Aorta (tissue), 5 donors: Measurements from ENCODE around the gene GRIN3A. TPM values are rescaled to one million over a fixed set of nuclear protein-coding genes. Genes with fewer than 3 reads are reported as not detected.

Experiments used
- ATAC-seq: fragments of 200-7000 bp; cut with Tn5 transposase; one replicate; pipeline ENCODE4 v1.9.1; 2022; ENCODE audit warnings: moderate library complexity; ENCODE audit not compliant: low FRiP score
- DNase-seq, 2 donors: peaks; one replicate each; pipeline ENCODE4 v3.0.0-alpha.2; 2020
- H3K27ac ChIP-seq, 2 donors: one replicate each; pipeline ENCODE4 v1.5.1; 2013; ENCODE audit warnings: low read length in 2 of 2, mild to moderate bottlenecking in 2 of 2, moderate library complexity in 2 of 2, control low read depth in 1 of 2, inconsistent platforms in 1 of 2, low read depth in 1 of 2
- H3K27me3 ChIP-seq, 2 donors: one replicate each; pipeline ENCODE4 v1.6.1; 2013; ENCODE audit warnings: control low read depth in 1 of 2, low read length in 1 of 2, mild to moderate bottlenecking in 1 of 2, moderate library complexity in 1 of 2; ENCODE audit not compliant: insufficient read depth in 2 of 2, control insufficient read depth in 1 of 2
- H3K36me3 ChIP-seq, 2 donors: one replicate each; pipeline ENCODE4 v1.6.1; 2013; ENCODE audit warnings: control low read depth in 1 of 2, low read length in 1 of 2, mild to moderate bottlenecking in 1 of 2; ENCODE audit not compliant: insufficient read depth in 2 of 2, control insufficient read depth in 1 of 2
- H3K4me1 ChIP-seq, 2 donors: one replicate each; pipeline ENCODE4 v1.6.1; 2013; ENCODE audit warnings: low read length in 2 of 2, control low read depth in 1 of 2, mild to moderate bottlenecking in 1 of 2, moderate library complexity in 1 of 2; ENCODE audit not compliant: insufficient read depth in 2 of 2, control insufficient read depth in 1 of 2
- H3K4me3 ChIP-seq, 2 donors: one replicate each; pipeline ENCODE4 v1.5.1; 2013; ENCODE audit warnings: low read length in 2 of 2, control low read depth in 1 of 2, mild to moderate bottlenecking in 1 of 2
- H3K9me3 ChIP-seq: one replicate; pipeline ENCODE4 v1.6.1; 2013; ENCODE audit warnings: mild to moderate bottlenecking, low read length; ENCODE audit not compliant: control insufficient read depth
- WGBS, 2 donors: extraction: QIAGEN DNeasy Blood & Tissue Kit; methylation state at CpG; one replicate each; pipeline ENCODE4 v1.1.7; 2013; 5-methylcytosine and 5-hydroxymethylcytosine counted together
- intact Hi-C, 2 donors: fragments of 100-400 bp; cut with DNase I; formaldehyde crosslinking; loops; one replicate each; pipeline versions ENCODE4 v1.14.2 to v1.15.0; 2022
- polyA plus RNA-seq, 2 donors: library from polyadenylated mRNA; stranded (reverse); fragments of 200-250 nt; gene quantifications; one replicate each; pipeline ENCODE4 v1.2.3, GENCODE V29; 2013
- total RNA-seq, 2 donors: library from RNA; stranded (reverse); fragmentation: NEBNext Ultra II Directional; extraction: Animal tissue kit (Norgen Biotek cat#: 25700); gene quantifications; one replicate each; pipeline ENCODE4 v1.2.1, GENCODE V29; 2021
- donor health status: healthy with polysubstance abuse.
- donor health status: Bipolar disorder and iron deficiency.
- donor health status: DM: no; HTN: no; CAD: no.
- donor health status: DM: no; HTN: no; CAD: no.
- donor health status: DM: yes; HTN: yes; CAD: no.

GRIN3A gene
- total and polyA plus RNA-seq, 4 donors = 0.13 to 0.33 TPM; not detected in 2

- DNase-seq (no peak), ATAC-seq (no peak)
- WGBS, 2 donors = 49 to 59% methylated on average over 2 of the region's 2 CpGs
- no peaks in the 10 kb centered on the region for H3K9me3 ChIP-seq
- H3K27me3 ChIP-seq = no peaks in the 10 kb centered on the region
- no peaks in the 10 kb centered on the region for H3K36me3 ChIP-seq
- no peak overlapping the region for H3K27ac ChIP-seq
- H3K4me3 ChIP-seq = no peak overlapping the region
- no peaks in the 10 kb centered on the region for H3K4me1 ChIP-seq
- intact Hi-C loops = no loop called here
Measured at GRCh38 chr9:101664453-101664852, 74.0 kb downstream of the GRIN3A start.

GRCh38 chr9:101652601-101653175 is 85.8 kb downstream of the GRIN3A start:
- H3K4me1 ChIP-seq = no peaks in the 10 kb centered on the region
- intact Hi-C loops = no loop called here
- DNase-seq = no peak
- no peak for ATAC-seq
- H3K9me3 ChIP-seq = no peaks in the 10 kb centered on the region
- no peak overlapping the region for H3K27ac ChIP-seq
- no peaks in the 10 kb centered on the region for H3K36me3 ChIP-seq
- WGBS, 2 donors = 10 to 26% methylated on average over 2 of the region's 2 CpGs
- H3K4me3 ChIP-seq = no peak overlapping the region
- no peaks in the 10 kb centered on the region for H3K27me3 ChIP-seq

GRCh38 chr9:101650142-101650541 is 88.3 kb downstream of the GRIN3A start:
- ATAC-seq = no peak
- Histone ChIP-seq H3K4me1 (no peaks in the 10 kb centered on the region), H3K36me3 (no peaks in the 10 kb centered on the region), H3K4me3 (no peak overlapping the region), H3K9me3 (no peaks in the 10 kb centered on the region), H3K27me3 (no peaks in the 10 kb centered on the region), H3K27ac (no peak overlapping the region)
- 68 to 83% methylated on average over 1 of the region's 1 CpG for WGBS, 2 donors
- intact Hi-C loops = no loop called here
- no peak for DNase-seq

GRCh38 chr9:101648493-101648892 is 90.0 kb downstream of the GRIN3A start:
- Histone ChIP-seq H3K9me3 (no peaks in the 10 kb centered on the region), H3K36me3 (no peaks in the 10 kb centered on the region), H3K4me1 (no peaks in the 10 kb centered on the region), H3K27me3 (no peaks in the 10 kb centered on the region), H3K27ac (no peak overlapping the region), H3K4me3 (no peak overlapping the region)
- DNase-seq = no peak
- intact Hi-C loops = no loop called here
- WGBS, 2 donors = 88 to 90% methylated on average over 1 of the region's 1 CpG
- no peak for ATAC-seq

GRCh38 chr9:101639785-101640665 is 98.4 kb downstream of the GRIN3A start:
- ATAC-seq (no peak), DNase-seq (no peak)
- Histone ChIP-seq H3K4me3 (no peak overlapping the region), H3K4me1 (no peaks in the 10 kb centered on the region), H3K9me3 (peaks cover 2% of the 10 kb centered on the region), H3K27me3 (no peaks in the 10 kb centered on the region), H3K36me3 (no peaks in the 10 kb centered on the region), H3K27ac (no peak overlapping the region)
- WGBS, 2 donors = 65 to 69% methylated on average over 2 of the region's 2 CpGs
- intact Hi-C loops = no loop called here

GRCh38 chr9:101639311-101639710 is 99.1 kb downstream of the GRIN3A start:
- DNase-seq (no peak), ATAC-seq (no peak)
- no peaks in the 10 kb centered on the region for H3K27me3 ChIP-seq
- WGBS, 2 donors = 0 to 8% methylated on average over 1 of the region's 1 CpG
- H3K36me3 ChIP-seq = no peaks in the 10 kb centered on the region
- H3K9me3 ChIP-seq = peaks cover 2% of the 10 kb centered on the region
- intact Hi-C loops = no loop called here
- H3K27ac ChIP-seq = no peak overlapping the region
- no peaks in the 10 kb centered on the region for H3K4me1 ChIP-seq
- no peak overlapping the region for H3K4me3 ChIP-seq

GRCh38 chr9:101636247-101636646 is 102.2 kb downstream of the GRIN3A start:
- H3K27ac ChIP-seq = no peak overlapping the region
- no peak overlapping the region for H3K4me3 ChIP-seq
- no peaks in the 10 kb centered on the region for H3K27me3 ChIP-seq
- WGBS, 2 donors = 73 to 81% methylated on average over 3 of the region's 3 CpGs
- no peaks in the 10 kb centered on the region for H3K9me3 ChIP-seq
- intact Hi-C loops = no loop called here
- H3K4me1 ChIP-seq = no peaks in the 10 kb centered on the region
- DNase-seq (no peak), ATAC-seq (no peak)
- no peaks in the 10 kb centered on the region for H3K36me3 ChIP-seq

- Histone ChIP-seq H3K4me1 (no peaks in the 10 kb centered on the region), H3K36me3 (no peaks in the 10 kb centered on the region), H3K27ac (no peak overlapping the region), H3K4me3 (no peak overlapping the region), H3K27me3 (no peaks in the 10 kb centered on the region), H3K9me3 (no peaks in the 10 kb centered on the region)
- DNase-seq (no peak), ATAC-seq (no peak)
- intact Hi-C loops = no loop called here
- 69 to 91% methylated on average over 1 of the region's 1 CpG for WGBS, 2 donors
Measured at GRCh38 chr9:101635473-101635872, 103.0 kb downstream of the GRIN3A start.
